Lung (tissue), 11 donors: ENCODE results near the gene TRIM43B. TPM values are rescaled to one million over a fixed set of nuclear protein-coding genes. Genes with fewer than 3 reads are reported as not detected.
"Not testable (repeated sequence)": the region's sequence is repeated elsewhere in the genome, so short reads cannot be mapped to it uniquely, and the experiment has no call there.

ENCODE experiments used
- ATAC-seq: fragments of 200-7000 bp; cut with Tn5 transposase; one replicate; pipeline ENCODE4 v1.9.1; 2020; ENCODE audit warnings: moderate number of reproducible peaks; ENCODE audit not compliant: insufficient read depth, low FRiP score
- DNase-seq, 3 donors: peaks; one replicate each; pipeline ENCODE4 v3.0.0-alpha.2; 2013 to 2017
- H3K27ac ChIP-seq, 2 donors: one replicate each; pipeline ENCODE4 v1.5.1; 2013; ENCODE audit warnings: mild to moderate bottlenecking in 2 of 2, moderate library complexity in 2 of 2, control low read depth in 1 of 2, inconsistent platforms in 1 of 2, low read depth in 1 of 2, low read length in 1 of 2
- H3K27me3 ChIP-seq, 3 donors: one replicate each; pipeline ENCODE4 v1.5.1; 2013; ENCODE audit warnings: low read length in 2 of 3; ENCODE audit not compliant: control insufficient read depth in 3 of 3, insufficient read depth in 3 of 3
- H3K36me3 ChIP-seq, 4 donors: one replicate each; pipeline ENCODE4 v1.5.1; 2013; ENCODE audit warnings: low read length in 4 of 4, mild to moderate bottlenecking in 1 of 4, moderate library complexity in 1 of 4; ENCODE audit not compliant: control insufficient read depth in 4 of 4, insufficient read depth in 4 of 4
- H3K4me1 ChIP-seq, 5 donors: one replicate each; pipeline ENCODE4 v1.5.1; 2013; ENCODE audit warnings: low read length in 5 of 5, mild to moderate bottlenecking in 2 of 5, moderate library complexity in 1 of 5; ENCODE audit not compliant: control insufficient read depth in 5 of 5, insufficient read depth in 5 of 5
- H3K4me3 ChIP-seq: one replicate; pipeline ENCODE4 v1.5.1; 2013; ENCODE audit warnings: mild to moderate bottlenecking, control low read depth, moderate library complexity
- H3K9ac ChIP-seq, 2 donors: one replicate each; pipeline ENCODE4 v1.5.1; 2013; ENCODE audit warnings: low read length in 2 of 2, control low read depth in 1 of 2; ENCODE audit not compliant: insufficient read depth in 1 of 2
- H3K9me3 ChIP-seq, 4 donors: one replicate each; pipeline ENCODE4 v1.5.1; 2013; ENCODE audit warnings: low read length in 3 of 4, mild to moderate bottlenecking in 1 of 4, moderate library complexity in 1 of 4; ENCODE audit not compliant: control insufficient read depth in 4 of 4, insufficient read depth in 3 of 4
- WGBS, 2 donors: extraction: QIAGEN DNeasy Blood & Tissue Kit; methylation state at CpG; one replicate each; pipeline ENCODE4 v1.1.7; 2013; 5-methylcytosine and 5-hydroxymethylcytosine counted together
- polyA plus RNA-seq, 2 donors: library from polyadenylated mRNA; stranded (reverse); fragments of 200-250 nt; gene quantifications; one replicate each; pipeline ENCODE4 v1.2.1, GENCODE V29; 2013
- small RNA-seq: library from RNA; depleted of rRNA; stranded (forward); fragments of <200 nt; gene quantifications from one replicate; pipeline ENCODE3, GENCODE V24; 2014; ENCODE audit warnings: low replicate concordance
- total RNA-seq, 2 donors: library from RNA; depleted of rRNA in 1 of 2; stranded (reverse); fragments of >200 nt in 1 of 2; gene quantifications; one replicate each; pipeline ENCODE4 v1.2.1, GENCODE V29; 2014 to 2021
- donor health status: Bipolar disorder and iron deficiency.
- donor health status: healthy.
- donor health status: DM: yes; HTN: yes; CAD: no.

TRIM43B gene
- total and polyA plus RNA-seq, 4 donors: not detected

DNA sequence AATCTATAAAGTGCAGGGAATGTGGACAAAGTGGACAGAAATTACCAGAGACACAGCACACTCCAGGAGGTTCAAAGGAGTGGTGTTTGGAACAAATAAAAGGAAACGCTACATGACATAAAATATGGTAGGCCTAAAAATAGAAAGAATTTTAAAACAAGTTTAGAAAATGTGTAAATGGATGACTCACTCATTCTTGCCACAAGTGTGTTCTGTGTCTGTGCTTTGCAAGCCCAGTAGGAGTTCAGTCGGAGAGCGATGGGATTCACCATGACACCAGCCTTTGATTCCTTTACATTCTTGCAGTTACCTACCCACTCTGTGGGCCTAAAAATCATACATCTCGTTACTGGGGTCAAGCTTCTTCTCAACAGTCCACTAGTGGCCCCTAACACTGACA is 51.2 kb downstream of the TRIM43B start:
- H3K9ac ChIP-seq, H3K4me3 ChIP-seq, H3K27ac ChIP-seq, H3K36me3 ChIP-seq, H3K4me1 ChIP-seq, H3K27me3 ChIP-seq, DNase-seq, ATAC-seq, H3K9me3 ChIP-seq: not testable (repeated sequence)
- WGBS, 2 donors: 78 to 81% methylated on average over 1 of the region's 4 CpGs

- peak; percentile 17 for ATAC-seq
- not testable (repeated sequence) for H3K27me3 ChIP-seq, H3K9me3 ChIP-seq, H3K4me1 ChIP-seq, H3K27ac ChIP-seq, H3K36me3 ChIP-seq, DNase-seq, H3K4me3 ChIP-seq, H3K9ac ChIP-seq
- WGBS, 2 donors: no CpG with 5 or more reads among the region's 8 CpGs
These were observed 54.6 kb downstream of the TRIM43B start for GRCh38 chr2:95429748-95430467.

DNA sequence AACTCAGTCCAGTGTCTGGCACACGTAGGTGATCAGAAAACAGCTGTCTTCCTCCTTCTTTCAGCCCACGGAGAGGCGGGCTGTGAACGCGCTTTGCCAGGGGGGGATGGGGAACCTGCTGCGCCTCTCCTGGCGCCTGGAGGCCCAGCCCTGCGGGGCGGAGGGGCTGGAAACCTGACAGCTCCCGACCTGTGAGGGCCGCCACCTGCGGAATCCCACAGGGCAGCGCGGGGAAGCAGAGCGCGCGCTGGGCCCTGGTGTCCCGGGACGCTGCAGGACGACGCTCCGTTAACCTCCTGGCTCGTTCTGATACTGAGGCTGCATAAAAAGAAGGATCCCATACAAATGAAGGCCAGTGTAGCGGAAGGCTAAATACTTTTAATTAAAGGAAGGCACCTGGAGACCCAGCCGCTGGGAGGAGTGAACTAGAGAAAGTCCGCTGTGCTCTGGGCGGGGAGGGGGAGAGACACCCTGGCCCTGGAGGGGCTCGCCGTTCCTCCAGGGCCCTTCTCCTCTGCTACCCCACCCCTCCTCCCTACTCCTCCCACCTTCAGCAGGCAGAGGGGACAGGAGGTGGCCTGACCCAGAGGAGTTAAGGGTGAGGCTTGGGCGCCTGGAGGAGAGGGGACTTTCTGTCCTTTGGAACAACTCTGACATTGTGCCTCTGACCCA is 57.2 kb downstream of the TRIM43B start:
- H3K27ac ChIP-seq, H3K27me3 ChIP-seq, H3K36me3 ChIP-seq, H3K9me3 ChIP-seq, H3K4me3 ChIP-seq, DNase-seq, H3K9ac ChIP-seq, ATAC-seq, H3K4me1 ChIP-seq: not testable (repeated sequence)
- WGBS, 2 donors: 22 to 23% methylated on average over 9 to 10 of the region's 30 CpGs

Small RNAs within 50 kb of the gene (small RNA-seq; reads per million reads assigned to genes)
- gene AC009237.11 (not detected), gene AC133104.2 (not detected)

Other genes with a start within 250 kb of the TRIM43B start
- gene PROM2, start 210.3 kb downstream of the TRIM43B start, total RNA-seq: 10 to 100 TPM in 1 of 2 donors, 1 to 10 TPM in 1; 5.5 to 11.5 TPM
- gene PROM2, start 210.3 kb downstream of the TRIM43B start, polyA plus RNA-seq: 1 to 10 TPM; 4.1 to 4.9 TPM
- 1 to 10 TPM; 1.8 to 2.4 TPM for gene KCNIP3, start 187.4 kb downstream of the TRIM43B start, total RNA-seq
- gene KCNIP3, start 187.4 kb downstream of the TRIM43B start, polyA plus RNA-seq: 1 to 10 TPM; 1.8 to 2.7 TPM
- gene FAHD2A, start 82.0 kb downstream of the TRIM43B start, total RNA-seq: 10 to 100 TPM; 20.8 to 38.3 TPM
- 10 to 100 TPM; 12.6 to 18.3 TPM for gene FAHD2A, start 82.0 kb downstream of the TRIM43B start, polyA plus RNA-seq
- gene TRIM43, start 107.2 kb upstream of the TRIM43B start, total RNA-seq: not detected
- gene TRIM43, start 107.2 kb upstream of the TRIM43B start, polyA plus RNA-seq: not detected